Subcutaneous abdominal adipose tissue (tissue), 5 donors: ENCODE data around the gene PTPRR.

Experiments used
- H3K27ac ChIP-seq: one replicate; pipeline ENCODE4 v1.7.0; 2013; ENCODE audit warnings: low read depth, mild to moderate bottlenecking, inconsistent platforms, low read length, moderate library complexity
- H3K27me3 ChIP-seq, 5 donors: one replicate each; pipeline ENCODE4 v1.7.0; 2013; ENCODE audit warnings: low read length in 5 of 5, inconsistent platforms in 1 of 5; ENCODE audit not compliant: control insufficient read depth in 5 of 5, insufficient read depth in 4 of 5
- H3K36me3 ChIP-seq, 5 donors: one replicate each; pipeline ENCODE4 v1.7.0; 2013; ENCODE audit warnings: low read length in 5 of 5; ENCODE audit not compliant: control insufficient read depth in 5 of 5, insufficient read depth in 5 of 5
- H3K4me1 ChIP-seq, 5 donors: one replicate each; pipeline ENCODE4 v1.7.0; 2013; ENCODE audit warnings: low read length in 5 of 5, mild to moderate bottlenecking in 3 of 5, moderate library complexity in 1 of 5; ENCODE audit not compliant: control insufficient read depth in 5 of 5, insufficient read depth in 5 of 5
- H3K4me3 ChIP-seq, 5 donors: one replicate each; pipeline ENCODE4 v1.7.0; 2013; ENCODE audit warnings: low read length in 5 of 5, low read depth in 1 of 5
- H3K9ac ChIP-seq, 5 donors: one replicate each; pipeline ENCODE4 v1.7.0; 2013; ENCODE audit warnings: low read length in 5 of 5, mild to moderate bottlenecking in 4 of 5, moderate library complexity in 3 of 5
- H3K9me3 ChIP-seq, 5 donors: one replicate each; pipeline ENCODE4 v1.7.0; 2013; ENCODE audit warnings: low read length in 5 of 5; ENCODE audit not compliant: control insufficient read depth in 5 of 5
- donor health status: healthy.
- donor health status: healthy.
- donor health status: healthy.
- donor health status: healthy.
- donor health status: healthy.

PTPRR gene

GRCh38 chr12:70843363-70843762 is 77.2 kb downstream of the PTPRR start:
- Histone ChIP-seq H3K27me3 (no peaks in the 10 kb centered on the region), H3K9me3 (no peaks in the 10 kb centered on the region), H3K4me3 (no peak overlapping the region), H3K9ac (no peak overlapping the region), H3K27ac (no peak overlapping the region), H3K4me1 (no peaks in the 10 kb centered on the region), H3K36me3 (no peaks in the 10 kb centered on the region)

GRCh38 chr12:70842942-70843341 is 77.6 kb downstream of the PTPRR start:
- H3K9ac ChIP-seq: no peak overlapping the region

GRCh38 chr12:70842136-70842535 is 78.4 kb downstream of the PTPRR start:
- H3K4me1 ChIP-seq: no peaks in the 10 kb centered on the region
- no peaks in the 10 kb centered on the region for H3K9me3 ChIP-seq
- no peak overlapping the region for H3K9ac ChIP-seq
- no peak overlapping the region for H3K4me3 ChIP-seq
- no peaks in the 10 kb centered on the region for H3K27me3 ChIP-seq
- no peaks in the 10 kb centered on the region for H3K36me3 ChIP-seq
- no peak overlapping the region for H3K27ac ChIP-seq

More at GRCh38 chr12:70842942-70843341, 77.6 kb downstream of the PTPRR start:
- no peak overlapping the region for H3K27ac ChIP-seq
- H3K4me3 ChIP-seq: no peak overlapping the region
- no peaks in the 10 kb centered on the region for H3K9me3 ChIP-seq
- H3K27me3 ChIP-seq: no peaks in the 10 kb centered on the region
- H3K36me3 ChIP-seq: no peaks in the 10 kb centered on the region
- H3K4me1 ChIP-seq: no peaks in the 10 kb centered on the region

- no peaks in the 10 kb centered on the region for H3K9me3 ChIP-seq
- H3K9ac ChIP-seq: no peak overlapping the region
- H3K27ac ChIP-seq: no peak overlapping the region
- no peaks in the 10 kb centered on the region for H3K27me3 ChIP-seq
- H3K4me3 ChIP-seq: no peak overlapping the region
- H3K4me1 ChIP-seq: no peaks in the 10 kb centered on the region
- H3K36me3 ChIP-seq: no peaks in the 10 kb centered on the region
These were observed 79.7 kb downstream of the PTPRR start for GRCh38 chr12:70840656-70841350.

GRCh38 chr12:70839544-70839943 is 81.0 kb downstream of the PTPRR start:
- no peak overlapping the region for H3K9ac ChIP-seq
- H3K36me3 ChIP-seq: no peaks in the 10 kb centered on the region
- no peak overlapping the region for H3K4me3 ChIP-seq
- no peaks in the 10 kb centered on the region for H3K4me1 ChIP-seq
- no peaks in the 10 kb centered on the region for H3K9me3 ChIP-seq
- no peak overlapping the region for H3K27ac ChIP-seq
- no peaks in the 10 kb centered on the region for H3K27me3 ChIP-seq

GRCh38 chr12:70838127-70838526 is 82.4 kb downstream of the PTPRR start:
- H3K27me3 ChIP-seq: no peaks in the 10 kb centered on the region
- no peak overlapping the region for H3K9ac ChIP-seq
- no peak overlapping the region for H3K4me3 ChIP-seq
- H3K27ac ChIP-seq: no peak overlapping the region
- no peaks in the 10 kb centered on the region for H3K4me1 ChIP-seq
- H3K36me3 ChIP-seq: no peaks in the 10 kb centered on the region
- H3K9me3 ChIP-seq: no peaks in the 10 kb centered on the region

- H3K36me3 ChIP-seq: no peaks in the 10 kb centered on the region
- no peaks in the 10 kb centered on the region for H3K27me3 ChIP-seq
- no peak overlapping the region for H3K27ac ChIP-seq
- no peaks in the 10 kb centered on the region for H3K9me3 ChIP-seq
- H3K9ac ChIP-seq: no peak overlapping the region
- no peaks in the 10 kb centered on the region for H3K4me1 ChIP-seq
- H3K4me3 ChIP-seq: no peak overlapping the region
These were observed 83.5 kb downstream of the PTPRR start for GRCh38 chr12:70837026-70837425.

GRCh38 chr12:70835948-70836347 is 84.6 kb downstream of the PTPRR start:
- Histone ChIP-seq H3K27me3 (no peaks in the 10 kb centered on the region), H3K9ac (no peak overlapping the region), H3K36me3 (no peaks in the 10 kb centered on the region), H3K9me3 (no peaks in the 10 kb centered on the region), H3K27ac (no peak overlapping the region), H3K4me3 (no peak overlapping the region), H3K4me1 (no peaks in the 10 kb centered on the region)

- Histone ChIP-seq H3K4me3 (no peak overlapping the region), H3K36me3 (no peaks in the 10 kb centered on the region), H3K4me1 (no peaks in the 10 kb centered on the region), H3K27me3 (no peaks in the 10 kb centered on the region), H3K27ac (no peak overlapping the region), H3K9ac (no peak overlapping the region), H3K9me3 (no peaks in the 10 kb centered on the region)
These were observed 89.0 kb downstream of the PTPRR start for GRCh38 chr12:70831543-70831942.

GRCh38 chr12:70830221-70831061 is 90.1 kb downstream of the PTPRR start:
- Histone ChIP-seq H3K36me3 (no peaks in the 10 kb centered on the region), H3K27ac (no peak overlapping the region), H3K9ac (no peak overlapping the region), H3K4me1 (no peaks in the 10 kb centered on the region), H3K27me3 (no peaks in the 10 kb centered on the region), H3K9me3 (no peaks in the 10 kb centered on the region), H3K4me3 (no peak overlapping the region)
